H1 (cell line): Measurements from ENCODE around the gene BMERB1. TPM values are rescaled to one million over a fixed set of nuclear protein-coding genes. Genes with fewer than 3 reads are reported as not detected.

ENCODE experiments used
- CTCF ChIA-PET: fragments of 300-600 bp; sonication (Branson Sonifier 250); formaldehyde crosslinking; loops from one replicate; lab custom pipeline; 2021; ENCODE audit not compliant: partially characterized antibody; lab: Charles Lee
- POLR2A ChIA-PET: fragments of 300-600 bp; sonication (Branson Sonifier 250); formaldehyde crosslinking; loops from one replicate; lab custom pipeline; 2021; ENCODE audit warnings: inconsistent platforms; ENCODE audit not compliant: partially characterized antibody; lab: Charles Lee
- DNase-seq, 2 experiments: peaks; one replicate each; pipeline versions ENCODE4 v3.0.0 to v3.0.0-alpha.2; 2010 to 2022; ENCODE audit warnings: low spot score in 2 of 2, low read depth in 1 of 2, mixed read lengths in 1 of 2
- FAIRE-seq: peaks from 2 replicates; lab custom pipeline; 2011; peaks lifted over from hg19 to GRCh38; lab: Jason Lieb, UNC
- H2AFZ ChIP-seq: 2 replicates; pipeline ENCODE4 v1.8.1; 2012; ENCODE audit warnings: low read length, inconsistent platforms
- H2AK5ac ChIP-seq: 2 replicates; pipeline ENCODE4 v1.6.1; 2013; ENCODE audit warnings: low read depth, low read length
- H2BK120ac ChIP-seq: replicated peaks from 2 replicates; pipeline ENCODE3; 2013; ENCODE audit warnings: low read depth, low read length, inconsistent platforms
- H2BK12ac ChIP-seq: 2 replicates; pipeline ENCODE4 v1.6.1; 2013; ENCODE audit warnings: low read depth, low read length
- H2BK15ac ChIP-seq: 2 replicates; pipeline ENCODE4 v1.6.1; 2013; ENCODE audit warnings: low read length
- H2BK20ac ChIP-seq: 2 replicates; pipeline ENCODE4 v1.6.1; 2013; ENCODE audit warnings: low read length
- H2BK5ac ChIP-seq: 2 replicates; pipeline ENCODE4 v1.6.1; 2013; ENCODE audit warnings: low read depth, low read length
- H3K14ac ChIP-seq: 2 replicates; pipeline ENCODE4 v1.6.1; 2013; ENCODE audit warnings: inconsistent platforms; ENCODE audit not compliant: insufficient read length
- H3K18ac ChIP-seq: 2 replicates; pipeline ENCODE4 v1.6.1; 2013; ENCODE audit warnings: low read length; ENCODE audit errors: extremely low read depth
- H3K23ac ChIP-seq: 2 replicates; pipeline ENCODE4 v1.6.1; 2013; ENCODE audit warnings: inconsistent platforms; ENCODE audit not compliant: insufficient read length
- H3K23me2 ChIP-seq: 2 replicates; pipeline ENCODE4 v1.6.1; 2013; ENCODE audit warnings: low read depth, low read length
- H3K27ac ChIP-seq: 2 replicates; pipeline ENCODE4 v1.6.1; 2011; ENCODE audit warnings: low read depth, low read length, inconsistent platforms
- H3K27me3 ChIP-seq, 4 experiments: replicated peaks in 1 of 4; 1 replicate in 1 of 4; 2 replicates in 3 of 4; pipeline versions ENCODE4 v1.6.1 to v1.8.1; 2011 to 2013; ENCODE audit warnings: low read length in 3 of 4, mild to moderate bottlenecking in 3 of 4, inconsistent platforms in 2 of 4, mixed read lengths in 2 of 4, moderate library complexity in 1 of 4; ENCODE audit not compliant: control insufficient read depth in 3 of 4, insufficient read depth in 3 of 4; ENCODE audit errors: extremely low read depth in 1 of 4
- H3K36me3 ChIP-seq, 4 experiments: 2 replicates each; pipeline versions ENCODE4 v1.6.1 to v1.8.1; 2011 to 2013; ENCODE audit warnings: mild to moderate bottlenecking in 4 of 4, low read length in 3 of 4, moderate library complexity in 2 of 4, control low read depth in 1 of 4, inconsistent platforms in 1 of 4; ENCODE audit not compliant: insufficient read depth in 4 of 4, control insufficient read depth in 2 of 4
- H3K4ac ChIP-seq: replicated peaks from 2 replicates; pipeline ENCODE3; 2013; ENCODE audit warnings: low read length, low read depth, mixed read lengths, inconsistent platforms; ENCODE audit not compliant: insufficient read length
- H3K4me1 ChIP-seq, 4 experiments: replicated peaks in 1 of 4; 1 replicate in 1 of 4; 2 replicates in 3 of 4; pipeline versions ENCODE4 v1.6.1 to v1.8.1; 2011 to 2013; ENCODE audit warnings: low read length in 3 of 4, inconsistent platforms in 2 of 4, mixed read lengths in 1 of 4; ENCODE audit not compliant: insufficient read depth in 4 of 4, control insufficient read depth in 3 of 4
- H3K4me2 ChIP-seq, 2 experiments: 2 replicates each; pipeline versions ENCODE4 v1.6.1 to v1.8.1; 2011 to 2013; ENCODE audit warnings: low read depth in 2 of 2, low read length in 2 of 2, control low read depth in 1 of 2, inconsistent platforms in 1 of 2, mild to moderate bottlenecking in 1 of 2; ENCODE audit not compliant: insufficient read depth in 1 of 2
- H3K4me3 ChIP-seq, 4 experiments: fragments of 200-600, 300-600 bp in 1 of 4; sonication (generic), shearing (Covaris generic), sonication (Bioruptor Twin) in 1 of 4; 2 replicates each; pipeline versions ENCODE4 v1.5.1 to v1.8.1; 2011 to 2016; ENCODE audit warnings: low read length in 4 of 4, low read depth in 3 of 4, control low read depth in 2 of 4, inconsistent platforms in 2 of 4, mild to moderate bottlenecking in 2 of 4, mixed read lengths in 1 of 4, moderate library complexity in 1 of 4; ENCODE audit not compliant: insufficient read depth in 2 of 4; ENCODE audit errors: extremely low read depth in 1 of 4
- H3K56ac ChIP-seq: replicated peaks from 2 replicates; pipeline ENCODE3; 2013; ENCODE audit warnings: low read depth, mild to moderate bottlenecking, mixed read lengths, low read length, inconsistent platforms; ENCODE audit not compliant: insufficient read length
- H3K79me1 ChIP-seq: 2 replicates; pipeline ENCODE4 v1.6.1; 2013; ENCODE audit warnings: low read depth, low read length, control low read depth
- H3K79me2 ChIP-seq, 2 experiments: 2 replicates each; pipeline versions ENCODE4 v1.6.1 to v1.8.1; 2012 to 2013; ENCODE audit warnings: low read length in 2 of 2, mild to moderate bottlenecking in 2 of 2, inconsistent platforms in 1 of 2; ENCODE audit not compliant: insufficient read depth in 2 of 2, control insufficient read depth in 1 of 2
- H3K9ac ChIP-seq, 4 experiments: replicated peaks in 1 of 4; 1 replicate in 1 of 4; 2 replicates in 3 of 4; pipeline versions ENCODE4 v1.6.1 to v1.8.1; 2011 to 2013; ENCODE audit warnings: low read depth in 3 of 4, low read length in 3 of 4, control low read depth in 2 of 4, mild to moderate bottlenecking in 2 of 4, moderate library complexity in 2 of 4, inconsistent platforms in 1 of 4; ENCODE audit errors: extremely low read depth in 1 of 4
- H3K9me3 ChIP-seq, 2 experiments: 2 replicates each; pipeline versions ENCODE4 v1.6.1 to v1.8.1; 2012 to 2013; ENCODE audit warnings: mild to moderate bottlenecking in 2 of 2, moderate library complexity in 2 of 2, control low read depth in 1 of 2, inconsistent platforms in 1 of 2, low read depth in 1 of 2, low read length in 1 of 2, mixed read lengths in 1 of 2; ENCODE audit not compliant: insufficient read depth in 2 of 2
- H4K20me1 ChIP-seq, 2 experiments: replicated peaks in 1 of 2; 2 replicates each; pipeline versions ENCODE3 to v1.8.1; 2011 to 2013; ENCODE audit warnings: inconsistent platforms in 2 of 2, low read length in 2 of 2, mild to moderate bottlenecking in 1 of 2; ENCODE audit not compliant: insufficient read depth in 2 of 2, control insufficient read depth in 1 of 2
- H4K5ac ChIP-seq: 2 replicates; pipeline ENCODE4 v1.6.1; 2013; ENCODE audit warnings: low read length, low read depth, mixed read lengths, inconsistent platforms; ENCODE audit not compliant: insufficient read length
- H4K8ac ChIP-seq: 2 replicates; pipeline ENCODE4 v1.8.0; 2013; ENCODE audit warnings: mild to moderate bottlenecking, moderate library complexity, low read length, inconsistent platforms; ENCODE audit not compliant: insufficient read depth; ENCODE audit errors: extremely low read depth
- H4K91ac ChIP-seq: replicated peaks from 2 replicates; pipeline ENCODE3; 2013; ENCODE audit warnings: low read length, mixed read lengths, inconsistent platforms; ENCODE audit not compliant: insufficient read length
- CTCF ChIP-seq, 3 experiments: IDR thresholded peaks; 1 replicate in 2 of 3; 2 replicates in 1 of 3; pipeline versions ENCODE4 v1.5.1 to v1.6.1; 2011; ENCODE audit warnings: low read length in 3 of 3, mild to moderate bottlenecking in 3 of 3, inconsistent platforms in 2 of 3, low read depth in 1 of 3, moderate library complexity in 1 of 3; ENCODE audit not compliant: insufficient read depth in 1 of 3; ENCODE audit errors: control extremely low read depth in 1 of 3
- EGR1 ChIP-seq: IDR thresholded peaks from 2 replicates; pipeline ENCODE4 v1.6.1; 2011; ENCODE audit warnings: low read depth, low read length, borderline replicate concordance
- GTF2F1 ChIP-seq: IDR thresholded peaks from 2 replicates; pipeline ENCODE4 v1.6.1; 2012; ENCODE audit warnings: low read depth, low read length, improper control_type of control experiment, borderline replicate concordance
- PHF8 ChIP-seq: fragments of 200-600 bp; sonication (generic); conservative IDR thresholded peaks from 2 replicates; pipeline ENCODE4 v1.7.1; 2012; ENCODE audit warnings: low read depth, mild to moderate bottlenecking, inconsistent platforms, low read length, moderate library complexity
- POU5F1 ChIP-seq: IDR thresholded peaks from 2 replicates; pipeline ENCODE4 v1.6.1; 2011; ENCODE audit warnings: low read depth, mild to moderate bottlenecking, low read length, moderate library complexity
- RBBP5 ChIP-seq: IDR thresholded peaks from 2 replicates; pipeline ENCODE4 v1.7.1; 2012; ENCODE audit warnings: low read depth, mild to moderate bottlenecking, inconsistent platforms, low read length, moderate library complexity, borderline replicate concordance
- RFX5 ChIP-seq: IDR thresholded peaks from 2 replicates; pipeline ENCODE4 v1.6.1; 2011; ENCODE audit warnings: low read depth, low read length, improper control_type of control experiment, borderline replicate concordance
- SIX5 ChIP-seq: IDR thresholded peaks from 2 replicates; pipeline ENCODE4 v1.6.1; 2011; ENCODE audit warnings: mild to moderate bottlenecking, low read depth, low read length
- SUZ12 ChIP-seq: fragments of 200-600 bp; sonication (generic); IDR thresholded peaks from 2 replicates; pipeline ENCODE4 v1.6.1; 2012; ENCODE audit warnings: mild to moderate bottlenecking, inconsistent platforms, low read length, moderate library complexity, mixed read lengths
- polyA plus RNA-seq, 7 experiments: library from polyadenylated mRNA; depleted of rRNA in 3 of 7; stranded (reverse) in 5 of 7; unstranded in 2 of 7; fragments of >200 nt in 5 of 7; fragments of 200-250 nt in 2 of 7; gene quantifications; 1 replicate in 5 of 7; 2 replicates in 1 of 7; 4 replicates in 1 of 7; pipeline versions ENCODE4 v1.2.1 to v1.2.3, GENCODE V29; 2011 to 2013; ENCODE audit warnings: missing spikeins in 2 of 7, mixed read lengths in 2 of 7
- total RNA-seq: library from RNA; stranded (reverse); fragmentation: NEBNext Ultra II Directional; extraction: Animal tissue kit (Norgen Biotek cat#: 25700); gene quantifications from 2 replicates; pipeline ENCODE4 v1.2.1, GENCODE V29; 2021

The BMERB1 gene
- total and polyA plus RNA-seq, 2 of the 8 experiments (the other 6 are each of a cell fraction or from before 2014, with no cell fraction given), result 23.5 to 27.1 TPM

- Histone ChIP-seq H3K18ac (no peak overlapping the region), H3K27me3 (no peaks in the 10 kb centered on the region), H4K20me1 (peaks cover 0 to 4% of the 10 kb centered on the region in 2 experiments), H3K4me2 (no peak overlapping the region), H2BK12ac (no peak overlapping the region), H2AK5ac (no peak overlapping the region), H3K9ac (no peak overlapping the region; a peak in 1 of 7 replicates), H3K4me1 (no peaks in the 10 kb centered on the region; a peak in 1 of 7 replicates), H2BK5ac (no peak overlapping the region), H4K5ac (no peak overlapping the region), H3K4ac (no peak overlapping the region), H4K91ac (no peak overlapping the region), H3K79me1 (no peaks in the 10 kb centered on the region), H3K36me3 (no peaks in the 10 kb centered on the region; a peak in 1 of 8 replicates), H2BK15ac (no peak overlapping the region), H2AFZ (no peak overlapping the region), H3K23ac (no peak overlapping the region), H3K14ac (no peak overlapping the region), H3K4me3 (no peak overlapping the region), H2BK20ac (no peak overlapping the region), H3K23me2 (peaks cover 4% of the 10 kb centered on the region), H3K27ac (no peak overlapping the region), H3K9me3 (no peaks in the 10 kb centered on the region), H3K79me2 (no peaks in the 10 kb centered on the region), H4K8ac (no peak overlapping the region), H3K56ac (no peak overlapping the region), H2BK120ac (no peak overlapping the region)
- TF ChIP-seq GTF2F1, result no peak
- TF ChIP-seq RFX5, result no peak
- TF ChIP-seq CTCF (IDR thresholded peaks at IDR 0.05; ENCODE audit: control extremely low read depth in 1 of 3, insufficient read depth in 1 of 3, low read depth in 1 of 3, low read length in 3 of 3), result no peak
- no peak for TF ChIP-seq RBBP5
- no peak for TF ChIP-seq POU5F1
- no peak for TF ChIP-seq PHF8
- no peak for TF ChIP-seq SIX5
- TF ChIP-seq EGR1, result no peak
- TF ChIP-seq SUZ12, result no peak
- FAIRE-seq (no peak), DNase-seq (no peak)
- ChIA-PET CTCF (interaction anchor here (0.6 to 0.9 kb wide), 3 partner anchors 8 to 172 kb away, joined by 3 read pairs; no protein-coding TSS in a partner anchor), POLR2A (interaction anchor here (0.9 to 1.2 kb wide), 2 partner anchors 29 to 39 kb away, joined by 3 read pairs; no protein-coding TSS in a partner anchor)
Observed at GRCh38 chr16:15521390-15521757, 87.0 kb downstream of the BMERB1 start.
